Measurements from ENCODE around the gene SLC6A8.

Gene SLC6A8

GRCh38 chrX:153687121-153688039 lies at the start of gene SLC6A8:
Gene SLC6A8 (plus strand): TSS chrX:153687926. CDS start chrX:153688575, 649 bp downstream.
- DNase-seq (ENCODE audit: low read depth, low spot score), result peak; percentile 75

GRCh38 chrX:153638041-153638371 lies 49.7 kb upstream of the SLC6A8 start:
- no peak for DNase-seq (ENCODE audit: low read depth, low spot score)

- DNase-seq (ENCODE audit: low read depth, low spot score), result no peak
Measured at GRCh38 chrX:153638436-153639176, 49.1 kb upstream of the SLC6A8 start.

GRCh38 chrX:153639177-153640044 lies 48.3 kb upstream of the SLC6A8 start:
- DNase-seq (ENCODE audit: low read depth, low spot score), result no peak

- DNase-seq (ENCODE audit: low read depth, low spot score), result no peak
Measured at GRCh38 chrX:153640045-153640686, 47.6 kb upstream of the SLC6A8 start.

- no peak for DNase-seq (ENCODE audit: low read depth, low spot score)
Measured at GRCh38 chrX:153640736-153641575, 46.8 kb upstream of the SLC6A8 start.

- no peak for DNase-seq (ENCODE audit: low read depth, low spot score)
Measured at GRCh38 chrX:153641627-153642026, 46.1 kb upstream of the SLC6A8 start.

GRCh38 chrX:153642051-153642654 lies 45.6 kb upstream of the SLC6A8 start:
- peak; percentile 10 for DNase-seq (ENCODE audit: low read depth, low spot score)

- DNase-seq (ENCODE audit: low read depth, low spot score), result no peak
Measured at GRCh38 chrX:153642655-153643430, 44.9 kb upstream of the SLC6A8 start.

GRCh38 chrX:153643431-153644351 lies 44.0 kb upstream of the SLC6A8 start:
- peak; percentile 22 for DNase-seq (ENCODE audit: low read depth, low spot score)

- DNase-seq (ENCODE audit: low read depth, low spot score), result no peak
Measured at GRCh38 chrX:153644356-153645125, 43.2 kb upstream of the SLC6A8 start.

- no peak for DNase-seq (ENCODE audit: low read depth, low spot score)
Measured at GRCh38 chrX:153645151-153645550, 42.6 kb upstream of the SLC6A8 start.

GRCh38 chrX:153645921-153646488 lies 41.7 kb upstream of the SLC6A8 start:
- DNase-seq (ENCODE audit: low read depth, low spot score), result no peak

- peak; percentile 50 for DNase-seq (ENCODE audit: low read depth, low spot score)
Measured at GRCh38 chrX:153646620-153647373, 40.9 kb upstream of the SLC6A8 start, which contains the start of gene DUSP9. Gene DUSP9 (plus strand): TSS chrX:153647203. CDS start chrX:153647954, 751 bp downstream.

- no peak for DNase-seq (ENCODE audit: low read depth, low spot score)
Measured at GRCh38 chrX:153647461-153648357, 40.0 kb upstream of the SLC6A8 start.
